ENCODE results near the gene FILIP1L.

The FILIP1L gene

DNA sequence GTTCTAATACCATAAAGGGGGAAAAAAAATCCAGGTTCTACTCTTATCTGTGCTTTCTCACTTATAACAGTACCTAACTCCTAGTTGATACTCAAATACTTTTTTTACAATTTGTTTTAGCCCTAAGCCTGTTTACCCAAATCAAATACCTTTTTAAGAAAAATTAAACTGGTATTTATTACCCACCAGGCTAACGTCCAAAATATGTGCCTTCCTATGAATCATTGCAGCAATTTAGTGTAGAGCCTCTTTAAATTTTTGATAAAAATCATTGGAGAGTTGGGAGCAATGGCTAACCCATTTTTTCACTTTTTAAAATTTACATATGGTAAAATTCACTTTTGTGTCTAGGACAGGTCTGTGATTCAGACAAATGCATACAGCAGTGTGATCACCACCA is 27.9 kb downstream of the FILIP1L start:
- H3K4me3 ChIP-seq (ENCODE audit: extremely low read depth, insufficient read depth, low read length, poor library complexity, severe bottlenecking): no peak overlapping the region
- no peaks in the 10 kb centered on the region for H3K36me3 ChIP-seq (ENCODE audit: control insufficient read depth, insufficient read depth, low read length)
- WGBS, 2 experiments (ENCODE audit: insufficient coverage in 2 of 2): no CpG with 5 or more reads among the region's 1 CpG
- H3K9me3 ChIP-seq (ENCODE audit: control insufficient read depth, low read length): no peaks in the 10 kb centered on the region
- peaks cover 16% of the 10 kb centered on the region for H3K4me1 ChIP-seq (ENCODE audit: control insufficient read depth, insufficient read depth, low read length, poor library complexity, severe bottlenecking)
- peak overlapping the region; percentile 57 for H3K27ac ChIP-seq (ENCODE audit: low read depth, low read length, severe bottlenecking)

- Histone ChIP-seq H3K36me3 (ENCODE audit: control insufficient read depth, insufficient read depth, low read length) (no peaks in the 10 kb centered on the region), H3K4me3 (ENCODE audit: extremely low read depth, insufficient read depth, low read length, poor library complexity, severe bottlenecking) (no peak overlapping the region), H3K9me3 (ENCODE audit: control insufficient read depth, low read length) (no peaks in the 10 kb centered on the region), H3K4me1 (ENCODE audit: control insufficient read depth, insufficient read depth, low read length, poor library complexity, severe bottlenecking) (peaks cover 5% of the 10 kb centered on the region), H3K27ac (ENCODE audit: low read depth, low read length, severe bottlenecking) (no peak overlapping the region)
- WGBS, 2 experiments (ENCODE audit: insufficient coverage in 2 of 2): 95% methylated on average over 2 to 3 of the region's 7 CpGs
Observed at GRCh38 chr3:100084100-100084806, 30.0 kb downstream of the FILIP1L start.

DNA sequence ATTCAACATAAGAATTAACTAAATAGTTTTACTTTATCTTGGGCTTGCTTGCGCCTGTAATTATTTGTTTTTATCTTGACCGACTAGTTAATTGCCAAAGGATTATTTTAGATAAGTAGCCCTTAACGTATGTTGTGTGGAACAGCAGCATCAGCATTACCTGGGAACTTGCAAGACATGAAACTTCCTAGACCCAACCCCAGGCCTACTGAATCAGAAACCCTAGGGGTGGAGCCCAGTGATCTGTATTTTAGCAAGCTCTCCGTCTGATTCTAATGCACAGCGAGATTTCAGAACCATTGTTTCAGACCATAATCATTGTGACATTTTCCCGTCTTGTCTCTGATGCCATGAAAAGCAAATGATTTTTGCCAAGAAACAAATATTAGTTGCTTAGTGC is 31.1 kb downstream of the FILIP1L start:
- Histone ChIP-seq H3K4me3 (ENCODE audit: extremely low read depth, insufficient read depth, low read length, poor library complexity, severe bottlenecking) (no peak overlapping the region), H3K4me1 (ENCODE audit: control insufficient read depth, insufficient read depth, low read length, poor library complexity, severe bottlenecking) (no peaks in the 10 kb centered on the region), H3K36me3 (ENCODE audit: control insufficient read depth, insufficient read depth, low read length) (no peaks in the 10 kb centered on the region), H3K9me3 (ENCODE audit: control insufficient read depth, low read length) (no peaks in the 10 kb centered on the region), H3K27ac (ENCODE audit: low read depth, low read length, severe bottlenecking) (no peak overlapping the region)
- WGBS, 2 experiments (ENCODE audit: insufficient coverage in 2 of 2): 93 to 100% methylated on average over 3 to 5 of the region's 6 CpGs

GRCh38 chr3:100082714-100083113 is 31.6 kb downstream of the FILIP1L start:
- Histone ChIP-seq H3K36me3 (ENCODE audit: control insufficient read depth, insufficient read depth, low read length) (no peaks in the 10 kb centered on the region), H3K27ac (ENCODE audit: low read depth, low read length, severe bottlenecking) (no peak overlapping the region), H3K4me1 (ENCODE audit: control insufficient read depth, insufficient read depth, low read length, poor library complexity, severe bottlenecking) (no peaks in the 10 kb centered on the region), H3K9me3 (ENCODE audit: control insufficient read depth, low read length) (no peaks in the 10 kb centered on the region), H3K4me3 (ENCODE audit: extremely low read depth, insufficient read depth, low read length, poor library complexity, severe bottlenecking) (no peak overlapping the region)
- no CpG with 5 or more reads among the region's 1 CpG for WGBS, 2 experiments (ENCODE audit: insufficient coverage in 2 of 2)

DNA sequence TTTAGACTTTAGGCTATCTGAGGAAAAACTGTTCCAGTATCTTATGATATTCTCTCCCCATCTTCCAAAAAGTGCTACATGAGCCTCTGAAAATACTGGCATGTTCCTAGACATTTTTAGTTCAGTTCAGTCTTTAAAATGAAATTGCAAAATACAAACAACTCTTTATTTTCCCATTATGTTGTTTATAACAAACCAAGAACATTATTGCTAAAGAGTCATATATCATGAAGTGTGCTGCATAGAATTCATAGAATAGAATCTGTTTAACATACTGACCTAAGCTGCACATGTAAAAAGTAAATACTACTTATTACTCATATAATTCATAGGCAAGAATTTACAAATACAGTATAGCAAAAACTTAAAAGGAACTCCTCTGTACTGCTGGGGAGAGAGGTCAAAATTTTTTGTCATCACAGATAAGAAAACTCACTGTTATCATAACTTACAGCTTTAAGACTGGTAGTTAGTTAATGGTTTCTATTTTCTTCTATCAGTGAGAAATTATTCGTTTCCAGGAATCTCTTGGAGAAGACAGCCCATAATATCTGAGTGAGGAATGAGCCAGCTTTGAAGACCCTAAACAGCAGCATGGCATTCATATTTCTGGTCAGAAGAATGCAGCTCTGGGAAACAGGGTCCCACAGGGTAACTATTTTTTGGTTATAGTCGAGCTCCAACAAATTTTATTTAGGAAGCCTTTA is 32.2 kb downstream of the FILIP1L start:
- Histone ChIP-seq H3K27ac (ENCODE audit: low read depth, low read length, severe bottlenecking) (no peak overlapping the region), H3K36me3 (ENCODE audit: control insufficient read depth, insufficient read depth, low read length) (no peaks in the 10 kb centered on the region), H3K4me1 (ENCODE audit: control insufficient read depth, insufficient read depth, low read length, poor library complexity, severe bottlenecking) (peaks cover 6% of the 10 kb centered on the region), H3K9me3 (ENCODE audit: control insufficient read depth, low read length) (no peaks in the 10 kb centered on the region), H3K4me3 (ENCODE audit: extremely low read depth, insufficient read depth, low read length, poor library complexity, severe bottlenecking) (no peak overlapping the region)
- WGBS, 2 experiments (ENCODE audit: insufficient coverage in 2 of 2): 86% methylated on average over 1 of the region's 2 CpGs

DNA sequence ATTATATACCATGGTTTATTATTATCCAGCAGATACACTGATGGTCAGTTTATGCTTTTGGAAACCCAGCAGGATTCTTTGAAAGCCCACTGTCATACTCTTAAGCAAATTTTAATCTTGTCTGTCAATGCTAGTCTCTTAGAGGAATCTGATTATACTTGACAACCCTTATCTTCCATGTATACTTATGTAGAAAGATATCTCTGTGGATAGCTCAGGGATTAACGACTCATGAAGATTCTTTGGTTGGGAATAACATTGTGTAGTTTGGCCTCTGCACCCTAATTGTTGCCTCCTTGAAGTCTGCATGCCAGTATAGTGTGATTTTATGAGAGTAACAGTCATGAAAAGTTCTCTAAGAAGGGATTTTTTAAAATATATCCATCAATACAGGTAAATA is 33.0 kb downstream of the FILIP1L start:
- Histone ChIP-seq H3K27ac (ENCODE audit: low read depth, low read length, severe bottlenecking) (no peak overlapping the region), H3K9me3 (ENCODE audit: control insufficient read depth, low read length) (no peaks in the 10 kb centered on the region), H3K4me3 (ENCODE audit: extremely low read depth, insufficient read depth, low read length, poor library complexity, severe bottlenecking) (no peak overlapping the region), H3K4me1 (ENCODE audit: control insufficient read depth, insufficient read depth, low read length, poor library complexity, severe bottlenecking) (peaks cover 14% of the 10 kb centered on the region), H3K36me3 (ENCODE audit: control insufficient read depth, insufficient read depth, low read length) (no peaks in the 10 kb centered on the region)
- no CpG with 5 or more reads among the region's 1 CpG for WGBS, 2 experiments (ENCODE audit: insufficient coverage in 2 of 2)

DNA sequence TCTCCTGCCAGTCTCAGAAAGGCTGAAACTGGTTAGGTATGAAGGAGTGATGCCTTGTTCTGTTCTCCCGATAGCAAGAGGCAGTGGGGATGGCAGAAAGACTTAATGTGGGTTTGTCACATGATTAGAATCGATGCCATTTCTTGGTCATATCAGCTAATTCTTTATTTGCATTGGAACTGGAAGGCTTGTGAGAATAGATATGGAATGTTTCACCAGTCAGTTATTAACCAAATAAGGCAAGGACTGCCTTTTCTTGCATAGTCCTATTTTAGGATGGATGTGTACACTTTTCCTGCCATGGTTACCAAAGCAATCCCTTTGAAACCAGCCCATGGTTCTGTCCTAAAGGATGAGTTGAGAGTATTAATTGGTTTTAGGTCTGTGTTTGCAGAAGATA is 33.7 kb downstream of the FILIP1L start:
- Histone ChIP-seq H3K36me3 (ENCODE audit: control insufficient read depth, insufficient read depth, low read length) (no peaks in the 10 kb centered on the region), H3K4me1 (ENCODE audit: control insufficient read depth, insufficient read depth, low read length, poor library complexity, severe bottlenecking) (peaks cover 21% of the 10 kb centered on the region), H3K4me3 (ENCODE audit: extremely low read depth, insufficient read depth, low read length, poor library complexity, severe bottlenecking) (no peak overlapping the region), H3K9me3 (ENCODE audit: control insufficient read depth, low read length) (no peaks in the 10 kb centered on the region), H3K27ac (ENCODE audit: low read depth, low read length, severe bottlenecking) (no peak overlapping the region)
- WGBS, 2 experiments (ENCODE audit: insufficient coverage in 2 of 2): 100% methylated on average over 1 of the region's 2 CpGs

GRCh38 chr3:100079328-100079727 is 35.0 kb downstream of the FILIP1L start:
- H3K9me3 ChIP-seq (ENCODE audit: control insufficient read depth, low read length): no peaks in the 10 kb centered on the region
- H3K36me3 ChIP-seq (ENCODE audit: control insufficient read depth, insufficient read depth, low read length): no peaks in the 10 kb centered on the region
- no peak overlapping the region for H3K4me3 ChIP-seq (ENCODE audit: extremely low read depth, insufficient read depth, low read length, poor library complexity, severe bottlenecking)
- H3K27ac ChIP-seq (ENCODE audit: low read depth, low read length, severe bottlenecking): no peak overlapping the region
- H3K4me1 ChIP-seq (ENCODE audit: control insufficient read depth, insufficient read depth, low read length, poor library complexity, severe bottlenecking): peaks cover 22% of the 10 kb centered on the region
- no CpG with 5 or more reads among the region's 1 CpG for WGBS, 2 experiments (ENCODE audit: insufficient coverage in 2 of 2)

- 83 to 98% methylated on average over 4 of the region's 7 CpGs for WGBS, 2 experiments (ENCODE audit: insufficient coverage in 2 of 2)
- no peaks in the 10 kb centered on the region for H3K9me3 ChIP-seq (ENCODE audit: control insufficient read depth, low read length)
- peaks cover 42% of the 10 kb centered on the region for H3K4me1 ChIP-seq (ENCODE audit: control insufficient read depth, insufficient read depth, low read length, poor library complexity, severe bottlenecking)
- no peaks in the 10 kb centered on the region for H3K36me3 ChIP-seq (ENCODE audit: control insufficient read depth, insufficient read depth, low read length)
- no peak overlapping the region for H3K4me3 ChIP-seq (ENCODE audit: extremely low read depth, insufficient read depth, low read length, poor library complexity, severe bottlenecking)
- no peak overlapping the region for H3K27ac ChIP-seq (ENCODE audit: low read depth, low read length, severe bottlenecking)
Observed at GRCh38 chr3:100076731-100077529, 37.4 kb downstream of the FILIP1L start.

GRCh38 chr3:100075851-100076730 is 38.2 kb downstream of the FILIP1L start:
- 86 to 92% methylated on average over 1 to 2 of the region's 4 CpGs for WGBS, 2 experiments (ENCODE audit: insufficient coverage in 2 of 2)
- Histone ChIP-seq H3K27ac (ENCODE audit: low read depth, low read length, severe bottlenecking) (peak overlapping the region; percentile 51), H3K36me3 (ENCODE audit: control insufficient read depth, insufficient read depth, low read length) (no peaks in the 10 kb centered on the region), H3K4me1 (ENCODE audit: control insufficient read depth, insufficient read depth, low read length, poor library complexity, severe bottlenecking) (peaks cover 42% of the 10 kb centered on the region), H3K4me3 (ENCODE audit: extremely low read depth, insufficient read depth, low read length, poor library complexity, severe bottlenecking) (no peak overlapping the region), H3K9me3 (ENCODE audit: control insufficient read depth, low read length) (no peaks in the 10 kb centered on the region)
